ENCODE data around the gene DGAT2. TPM values are rescaled to one million over a fixed set of nuclear protein-coding genes. Genes with fewer than 3 reads are reported as not detected.

DGAT2 gene
- total RNA-seq, 1 donor = 3.6 TPM

- Histone ChIP-seq H4K20me1 (ENCODE audit: insufficient read depth, low read length) (no peaks in the 10 kb centered on the region), H2AFZ (ENCODE audit: low read length) (no peak overlapping the region)
These were observed 9.0 kb downstream of the DGAT2 start for GRCh38 chr11:75777461-75778110.

GRCh38 chr11:75778962-75779361 lies 10.4 kb downstream of the DGAT2 start:
- Histone ChIP-seq H2AFZ (ENCODE audit: low read length) (no peak overlapping the region), H3K27me3 (ENCODE audit: insufficient read depth, low read length) (no peaks in the 10 kb centered on the region), H3K4me3 (ENCODE audit: insufficient read depth, low read length) (no peak overlapping the region), H3K4me2 (ENCODE audit: insufficient read depth, low read length) (no peak overlapping the region), H4K20me1 (ENCODE audit: insufficient read depth, low read length) (no peaks in the 10 kb centered on the region), H3K4me1 (ENCODE audit: insufficient read depth, low read length) (peaks cover 3% of the 10 kb centered on the region), H3K36me3 (ENCODE audit: insufficient read depth, low read length) (no peaks in the 10 kb centered on the region), H3K9me3 (ENCODE audit: low read depth, low read length) (no peaks in the 10 kb centered on the region), H3K27ac (ENCODE audit: low read depth, low read length) (no peak overlapping the region), H3K79me2 (ENCODE audit: insufficient read depth, low read length) (no peaks in the 10 kb centered on the region)
- TF ChIP-seq CTCF (IDR thresholded peaks at IDR 0.05; ENCODE audit: extremely low read depth, low read depth, low read length) = no peak
- no peak for DNase-seq (ENCODE audit: insufficient read length, low spot score, missing footprints)

More at GRCh38 chr11:75777461-75778110, 9.0 kb downstream of the DGAT2 start:
- Histone ChIP-seq H3K4me2 (ENCODE audit: insufficient read depth, low read length) (no peak overlapping the region), H3K27ac (ENCODE audit: low read depth, low read length) (no peak overlapping the region), H3K79me2 (ENCODE audit: insufficient read depth, low read length) (no peaks in the 10 kb centered on the region), H3K27me3 (ENCODE audit: insufficient read depth, low read length) (no peaks in the 10 kb centered on the region), H3K4me1 (ENCODE audit: insufficient read depth, low read length) (no peaks in the 10 kb centered on the region), H3K36me3 (ENCODE audit: insufficient read depth, low read length) (no peaks in the 10 kb centered on the region), H3K9me3 (ENCODE audit: low read depth, low read length) (no peaks in the 10 kb centered on the region), H3K4me3 (ENCODE audit: insufficient read depth, low read length) (no peak overlapping the region)
- no peak for TF ChIP-seq CTCF (IDR thresholded peaks at IDR 0.05; ENCODE audit: extremely low read depth, low read depth, low read length)
- DNase-seq (ENCODE audit: insufficient read length, low spot score, missing footprints) = peak; percentile 39

GRCh38 chr11:75779960-75780359 lies 11.4 kb downstream of the DGAT2 start:
- H3K4me2 ChIP-seq (ENCODE audit: insufficient read depth, low read length) = no peak overlapping the region
- peak; percentile 42 for DNase-seq (ENCODE audit: insufficient read length, low spot score, missing footprints)
- no peak for TF ChIP-seq CTCF (IDR thresholded peaks at IDR 0.05; ENCODE audit: extremely low read depth, low read depth, low read length)
- no peak overlapping the region for H3K27ac ChIP-seq (ENCODE audit: low read depth, low read length)
- H3K79me2 ChIP-seq (ENCODE audit: insufficient read depth, low read length) = no peaks in the 10 kb centered on the region
- H2AFZ ChIP-seq (ENCODE audit: low read length) = no peak overlapping the region
- no peaks in the 10 kb centered on the region for H3K36me3 ChIP-seq (ENCODE audit: insufficient read depth, low read length)
- no peaks in the 10 kb centered on the region for H3K27me3 ChIP-seq (ENCODE audit: insufficient read depth, low read length)
- no peaks in the 10 kb centered on the region for H3K9me3 ChIP-seq (ENCODE audit: low read depth, low read length)
- H4K20me1 ChIP-seq (ENCODE audit: insufficient read depth, low read length) = no peaks in the 10 kb centered on the region
- H3K4me3 ChIP-seq (ENCODE audit: insufficient read depth, low read length) = no peak overlapping the region
- peaks cover 3% of the 10 kb centered on the region for H3K4me1 ChIP-seq (ENCODE audit: insufficient read depth, low read length)

- Histone ChIP-seq H3K4me3 (ENCODE audit: insufficient read depth, low read length) (no peak overlapping the region), H3K27ac (ENCODE audit: low read depth, low read length) (no peak overlapping the region), H3K4me1 (ENCODE audit: insufficient read depth, low read length) (peaks cover 3% of the 10 kb centered on the region), H3K79me2 (ENCODE audit: insufficient read depth, low read length) (no peaks in the 10 kb centered on the region), H3K27me3 (ENCODE audit: insufficient read depth, low read length) (no peaks in the 10 kb centered on the region), H3K36me3 (ENCODE audit: insufficient read depth, low read length) (no peaks in the 10 kb centered on the region), H3K4me2 (ENCODE audit: insufficient read depth, low read length) (no peak overlapping the region), H2AFZ (ENCODE audit: low read length) (no peak overlapping the region), H3K9me3 (ENCODE audit: low read depth, low read length) (no peaks in the 10 kb centered on the region), H4K20me1 (ENCODE audit: insufficient read depth, low read length) (no peaks in the 10 kb centered on the region)
- DNase-seq (ENCODE audit: insufficient read length, low spot score, missing footprints) = peak; percentile 41
- no peak for TF ChIP-seq CTCF (IDR thresholded peaks at IDR 0.05; ENCODE audit: extremely low read depth, low read depth, low read length)
These were observed 12.3 kb downstream of the DGAT2 start for GRCh38 chr11:75780888-75781287.

All from osteoblast (primary cell).